IPS-15b (cell line): Measurements from ENCODE around the gene TAF10.

Source experiments
- H3K27me3 ChIP-seq: one replicate; pipeline ENCODE4 v1.6.1; 2013; ENCODE audit warnings: low read length; ENCODE audit not compliant: control insufficient read depth, insufficient read depth
- H3K36me3 ChIP-seq: one replicate; pipeline ENCODE4 v1.6.1; 2013; ENCODE audit warnings: low read length; ENCODE audit not compliant: control insufficient read depth, insufficient read depth
- H3K4me1 ChIP-seq: one replicate; pipeline ENCODE4 v1.6.1; 2013; ENCODE audit warnings: mild to moderate bottlenecking, low read length; ENCODE audit not compliant: control insufficient read depth, insufficient read depth
- H3K4me3 ChIP-seq: one replicate; pipeline ENCODE4 v1.5.1; 2013; ENCODE audit warnings: low read depth, low read length
- H3K9ac ChIP-seq: one replicate; pipeline ENCODE4 v1.6.1; 2013; ENCODE audit warnings: low read depth, mild to moderate bottlenecking, low read length
- H3K9me3 ChIP-seq: one replicate; pipeline ENCODE4 v1.6.1; 2013; ENCODE audit warnings: mild to moderate bottlenecking, low read length; ENCODE audit not compliant: control insufficient read depth, insufficient read depth

TAF10 gene

GRCh38 chr11:6629573-6629891, 17.5 kb upstream of the TAF10 start:
- peaks cover 12% of the 10 kb centered on the region for H3K36me3 ChIP-seq
- H3K4me1 ChIP-seq = no peaks in the 10 kb centered on the region
- H3K4me3 ChIP-seq = peak overlapping the region; percentile 56
- H3K9me3 ChIP-seq = no peaks in the 10 kb centered on the region
- no peak overlapping the region for H3K9ac ChIP-seq
- peaks cover 33% of the 10 kb centered on the region for H3K27me3 ChIP-seq

DNA sequence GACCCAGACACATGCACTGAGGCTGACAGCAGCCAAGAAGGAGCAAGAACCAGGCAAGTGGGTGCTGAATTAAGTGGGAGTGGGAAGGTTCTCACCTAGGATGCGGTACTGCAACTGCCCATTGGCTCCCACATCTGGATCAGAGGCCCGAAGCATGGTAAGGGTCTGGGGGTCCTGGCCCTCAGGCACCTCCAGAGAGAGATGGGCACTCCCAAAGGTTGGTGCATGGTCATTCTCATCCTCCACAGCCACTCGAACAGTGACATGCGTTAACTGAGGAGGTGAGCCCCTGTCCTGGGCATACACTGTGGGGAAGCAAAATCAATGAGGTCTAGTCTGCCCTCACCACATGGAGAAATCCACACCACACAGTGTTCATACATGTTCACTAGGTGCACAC, 16.5 kb upstream of the TAF10 start:
- Histone ChIP-seq H3K4me1 (no peaks in the 10 kb centered on the region), H3K9me3 (no peaks in the 10 kb centered on the region), H3K27me3 (peaks cover 33% of the 10 kb centered on the region), H3K36me3 (peaks cover 12% of the 10 kb centered on the region), H3K9ac (no peak overlapping the region), H3K4me3 (no peak overlapping the region)

DNA sequence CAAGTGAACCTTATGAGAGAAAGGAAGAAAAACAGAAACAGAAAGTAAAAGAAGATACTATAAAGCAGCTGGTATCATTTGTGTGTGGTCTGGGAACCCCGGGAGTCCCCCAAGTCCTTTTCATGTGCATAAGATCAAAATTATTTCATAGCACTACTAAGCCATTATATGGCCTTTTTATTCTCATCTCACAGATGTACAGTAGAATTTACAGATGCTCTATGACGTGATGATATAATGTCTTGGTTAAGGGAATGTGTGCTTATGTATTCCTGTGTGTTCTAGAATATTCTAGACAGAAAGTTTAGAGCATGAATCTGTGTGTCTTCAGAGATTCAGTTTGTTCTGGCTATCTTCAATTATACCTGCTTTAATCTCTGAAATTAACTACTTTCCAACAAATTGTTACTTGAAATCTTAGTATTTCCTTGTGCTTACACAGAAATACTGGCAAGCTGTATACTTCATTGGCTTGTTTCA, 15.8 kb upstream of the TAF10 start:
- Histone ChIP-seq H3K36me3 (peaks cover 12% of the 10 kb centered on the region), H3K4me3 (no peak overlapping the region), H3K9me3 (no peaks in the 10 kb centered on the region), H3K9ac (no peak overlapping the region), H3K4me1 (no peaks in the 10 kb centered on the region), H3K27me3 (peaks cover 33% of the 10 kb centered on the region)

- Histone ChIP-seq H3K4me1 (no peaks in the 10 kb centered on the region), H3K9me3 (no peaks in the 10 kb centered on the region), H3K27me3 (peaks cover 32% of the 10 kb centered on the region), H3K36me3 (peaks cover 12% of the 10 kb centered on the region), H3K9ac (no peak overlapping the region), H3K4me3 (no peak overlapping the region)
These were observed 15.2 kb upstream of the TAF10 start for GRCh38 chr11:6626971-6627761.

- Histone ChIP-seq H3K36me3 (peaks cover 12% of the 10 kb centered on the region), H3K4me3 (no peak overlapping the region), H3K27me3 (peaks cover 20% of the 10 kb centered on the region), H3K9me3 (no peaks in the 10 kb centered on the region), H3K9ac (no peak overlapping the region), H3K4me1 (no peaks in the 10 kb centered on the region)
These were observed 13.9 kb upstream of the TAF10 start for GRCh38 chr11:6625832-6626420.

DNA sequence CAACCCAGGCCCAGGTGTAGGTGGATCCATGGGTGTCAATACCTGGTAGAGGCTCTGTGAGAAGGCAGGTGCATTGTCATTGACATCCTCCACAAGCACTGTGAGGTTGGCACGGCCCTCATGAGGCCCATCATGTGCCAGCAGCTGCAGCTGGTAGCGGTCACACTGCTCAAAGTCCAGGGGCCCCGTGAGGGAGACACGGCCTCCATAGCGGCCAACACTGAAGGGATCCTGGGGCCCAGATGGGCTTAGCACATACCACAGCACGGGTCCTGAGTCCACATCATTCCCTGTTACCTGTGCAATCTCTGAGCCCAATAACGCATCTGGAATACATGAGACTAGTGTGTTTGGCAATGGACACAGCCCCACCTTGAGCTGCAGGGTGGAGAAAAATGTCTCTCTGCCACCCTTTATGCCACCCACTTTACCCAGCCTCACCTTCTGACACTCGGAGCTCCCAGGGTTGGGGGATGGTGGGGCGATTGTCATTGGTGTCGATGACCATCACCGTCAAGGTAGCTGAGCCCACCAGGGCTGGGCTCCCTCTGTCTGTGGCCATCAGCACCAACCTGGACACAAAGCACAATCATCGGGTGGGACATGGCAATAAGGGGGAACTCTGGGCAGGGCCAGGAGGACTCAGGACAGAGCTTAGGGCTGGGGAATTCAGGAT, 13.3 kb upstream of the TAF10 start:
- Histone ChIP-seq H3K4me3 (no peak overlapping the region), H3K4me1 (no peaks in the 10 kb centered on the region), H3K9me3 (no peaks in the 10 kb centered on the region), H3K27me3 (peaks cover 15% of the 10 kb centered on the region), H3K9ac (no peak overlapping the region), H3K36me3 (peaks cover 12% of the 10 kb centered on the region)

- no peak overlapping the region for H3K9ac ChIP-seq
These were observed 11.7 kb upstream of the TAF10 start for GRCh38 chr11:6623391-6624363.

DNA sequence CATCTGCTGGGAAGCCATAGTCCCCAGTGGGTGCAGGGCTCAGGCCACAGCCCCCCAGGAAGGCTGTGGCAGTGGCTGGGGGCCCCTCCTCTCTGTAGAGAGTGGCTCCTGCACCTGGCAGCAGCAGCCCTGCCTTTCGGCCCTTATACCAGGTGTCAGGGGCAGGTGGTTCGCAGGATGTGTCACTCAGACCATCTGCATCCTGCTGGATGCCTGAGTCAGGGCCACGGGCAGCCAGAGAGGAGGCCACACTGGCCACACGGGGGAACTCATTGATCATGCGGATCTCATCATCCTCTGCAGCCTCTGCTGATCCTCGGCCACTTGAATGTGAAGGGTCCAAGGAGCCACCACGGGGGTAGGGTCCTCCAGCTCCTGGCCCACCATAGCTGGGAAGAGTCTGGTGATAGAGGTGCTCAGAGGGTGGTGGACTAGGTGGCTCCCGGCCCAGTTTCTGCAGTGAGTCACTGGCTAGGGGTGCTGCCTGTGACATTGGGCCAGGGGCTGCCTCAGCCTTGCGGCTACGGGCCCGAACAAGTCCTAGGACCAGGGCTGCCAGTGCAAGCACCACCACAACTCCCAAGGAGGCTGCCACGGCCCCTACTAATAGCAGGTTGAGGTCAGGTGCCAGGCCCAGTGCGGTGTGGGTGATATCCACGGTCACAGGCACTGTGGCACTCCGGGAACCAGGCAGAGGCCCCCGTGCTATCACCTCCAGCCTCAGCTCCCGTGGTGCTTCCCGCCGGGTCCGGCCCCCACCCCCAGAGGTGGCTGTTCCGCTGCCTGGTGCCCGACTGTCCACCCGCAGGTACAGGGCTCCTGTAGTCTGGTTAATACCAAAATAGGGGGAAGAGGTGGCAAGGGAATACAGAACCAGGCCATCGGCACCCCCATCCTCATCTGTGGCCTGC, 10.5 kb upstream of the TAF10 start:
- H3K9ac ChIP-seq = no peak overlapping the region
- H3K4me1 ChIP-seq = no peaks in the 10 kb centered on the region
- H3K27me3 ChIP-seq = no peaks in the 10 kb centered on the region
- H3K9me3 ChIP-seq = no peaks in the 10 kb centered on the region
- no peak overlapping the region for H3K4me3 ChIP-seq
- H3K36me3 ChIP-seq = peaks cover 12% of the 10 kb centered on the region

More at GRCh38 chr11:6623391-6624363, 11.7 kb upstream of the TAF10 start:
- Histone ChIP-seq H3K36me3 (peaks cover 12% of the 10 kb centered on the region), H3K27me3 (no peaks in the 10 kb centered on the region), H3K9me3 (no peaks in the 10 kb centered on the region), H3K4me3 (no peak overlapping the region), H3K4me1 (no peaks in the 10 kb centered on the region)

GRCh38 chr11:6621711-6622211, 9.7 kb upstream of the TAF10 start:
- H3K27me3 ChIP-seq = no peaks in the 10 kb centered on the region
- H3K9me3 ChIP-seq = no peaks in the 10 kb centered on the region
- H3K9ac ChIP-seq = peak overlapping the region; percentile 32
- peaks cover 8% of the 10 kb centered on the region for H3K36me3 ChIP-seq
- H3K4me1 ChIP-seq = no peaks in the 10 kb centered on the region
- no peak overlapping the region for H3K4me3 ChIP-seq

- H3K9me3 ChIP-seq = no peaks in the 10 kb centered on the region
- no peak overlapping the region for H3K4me3 ChIP-seq
- no peaks in the 10 kb centered on the region for H3K27me3 ChIP-seq
- no peaks in the 10 kb centered on the region for H3K4me1 ChIP-seq
- H3K36me3 ChIP-seq = peaks cover 7% of the 10 kb centered on the region
- H3K9ac ChIP-seq = no peak overlapping the region
These were observed 8.6 kb upstream of the TAF10 start for GRCh38 chr11:6620636-6621035.
